Measurements from ENCODE around the gene GSTA4. TPM values are rescaled to one million over a fixed set of nuclear protein-coding genes. Genes with fewer than 3 reads are reported as not detected.
"Not testable (repeated sequence)": the region's sequence is repeated elsewhere in the genome, so short reads cannot be mapped to it uniquely, and the experiment has no call there.

The GSTA4 gene
- total RNA-seq (10 to 100 TPM in 8 of 9 donors, 1 to 10 TPM in 1; 8.5 to 17.0 (median 12.5) TPM), polyA plus RNA-seq (10 to 100 TPM in 1 of 2 donors, 1 to 10 TPM in 1; 9.8 to 10.5 TPM)
- long read RNA-seq, donor 1, transcript GSTA4-203 (7 exons, 1,334 nt) = major isoform, 11 of 14 reads
- long read RNA-seq, donor 1, partial matches to known transcripts = 2 of 14 reads
- long read RNA-seq, donor 1, other reads (novel, unspliced or antisense) = 1 of 14 reads
- long read RNA-seq, donor 2, transcript GSTA4-203 (7 exons, 1,334 nt) = major isoform, 50 of 66 reads
- long read RNA-seq, donor 2, partial matches to known transcripts = 6 of 66 reads
- long read RNA-seq, donor 2, other reads (novel, unspliced or antisense) = 10 of 66 reads
- long read RNA-seq, donor 3, transcript GSTA4-203 (7 exons, 1,334 nt) = major isoform, 7 of 11 reads
- long read RNA-seq, donor 3, partial matches to known transcripts = 0 of 11 reads
- long read RNA-seq, donor 3, other reads (novel, unspliced or antisense) = 4 of 11 reads

DNA sequence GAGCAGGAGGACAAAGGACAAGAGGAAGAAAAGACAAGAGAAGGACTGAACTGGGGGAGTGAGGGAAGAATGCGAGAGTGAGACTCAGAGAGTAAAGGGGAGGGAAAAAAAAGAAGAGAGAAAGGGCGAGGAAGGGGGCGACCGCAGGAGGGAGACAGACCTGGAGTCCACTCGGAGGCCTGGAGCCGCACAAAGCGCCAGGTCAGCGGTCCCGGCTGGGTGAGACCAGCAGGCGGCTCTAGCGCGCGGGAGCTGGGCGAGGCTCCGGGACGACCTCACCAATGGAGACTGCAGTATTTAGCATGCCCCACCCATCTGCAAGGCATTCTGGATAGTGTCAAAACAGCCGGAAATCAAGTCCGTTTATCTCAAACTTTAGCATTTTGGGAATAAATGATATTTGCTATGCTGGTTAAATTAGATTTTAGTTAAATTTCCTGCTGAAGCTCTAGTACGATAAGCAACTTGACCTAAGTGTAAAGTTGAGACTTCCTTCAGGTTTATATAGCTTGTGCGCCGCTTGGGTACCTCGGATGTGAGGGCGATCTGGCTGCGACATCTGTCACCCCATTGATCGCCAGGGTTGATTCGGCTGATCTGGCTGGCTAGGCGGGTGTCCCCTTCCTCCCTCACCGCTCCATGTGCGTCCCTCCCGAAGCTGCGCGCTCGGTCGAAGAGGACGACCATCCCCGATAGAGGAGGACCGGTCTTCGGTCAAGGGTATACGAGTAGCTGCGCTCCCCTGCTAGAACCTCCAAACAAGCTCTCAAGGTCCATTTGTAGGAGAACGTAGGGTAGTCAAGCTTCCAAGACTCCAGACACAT is at the start of gene GSTA4:
Gene GSTA4 (minus strand): TSS at position 196 of the 824 bp plus-strand sequence. CDS start 1,041 bp downstream, outside the sequence.
- TF ChIP-seq CTCF (IDR thresholded peaks at IDR 0.05) (peak; percentile 58 to 92 (median 73)), POLR2A (IDR thresholded peaks at IDR 0.05) (peak in 1 of 2 donors; percentile 83)
- H3K27ac ChIP-seq = peak within 1 kb of the TSS; percentile 87 to 98 (median 92)
- H3K9me3 ChIP-seq, H3K27me3 ChIP-seq: not testable (repeated sequence)
- H3K36me3 ChIP-seq = peaks cover 0 to 11% (median 0%) of the 10 kb centered on the region in 9 donors
- peak; percentile 99 to 100 (median 100) for ATAC-seq
- WGBS, 4 donors = 0 to 9% (median 0%) methylated on average over 32 to 39 of the region's 41 CpGs
- DNase-seq = peak; percentile 97 to 98 (median 97)
- peak within 1 kb of the TSS; percentile 66 to 80 (median 74) for H3K4me3 ChIP-seq
- intact Hi-C loops (cut with DNase I) = loop anchor here in 5 of 10 donors (2.0 to 10.0 kb wide), 7 partner anchors 72 to 576 kb away; no protein-coding TSS in a partner anchor
- peaks cover 0 to 25% (median 15%) of the 10 kb centered on the region in 12 donors for H3K4me1 ChIP-seq

DNA sequence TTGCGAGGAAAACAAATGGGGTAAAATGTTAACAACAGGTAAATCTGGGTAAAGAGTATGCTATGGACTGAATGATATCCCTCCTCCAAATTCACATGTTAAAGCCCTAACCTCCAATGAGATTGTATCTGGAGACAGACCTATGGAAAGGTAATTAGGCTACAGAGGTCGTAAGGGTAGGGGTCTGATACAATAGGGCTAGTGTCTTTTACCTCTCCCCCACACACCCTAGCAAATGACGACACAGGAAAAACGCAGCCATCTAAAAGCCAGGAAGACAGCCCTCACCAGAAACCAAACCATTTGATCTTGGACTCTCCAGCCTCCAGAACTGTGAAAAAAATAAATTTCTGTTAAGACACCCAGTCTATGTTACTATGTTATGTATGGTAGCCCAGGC is 49.5 kb upstream of the GSTA4 start:
- Histone ChIP-seq H3K9me3 (no peaks in the 10 kb centered on the region), H3K36me3 (peaks cover 0 to 20% (median 17%) of the 10 kb centered on the region in 9 donors), H3K4me3 (no peak overlapping the region), H3K27ac (peak overlapping the region in 5 of 12 donors; percentile 74 to 84 (median 77)), H3K27me3 (no peaks in the 10 kb centered on the region), H3K4me1 (peaks cover 0 to 62% (median 30%) of the 10 kb centered on the region in 12 donors)
- TF ChIP-seq CTCF (IDR thresholded peaks at IDR 0.05) (no peak), POLR2A (IDR thresholded peaks at IDR 0.05) (no peak)
- 55 to 66% (median 57%) methylated on average over 4 of the region's 4 CpGs for WGBS, 4 donors
- DNase-seq (no peak), ATAC-seq (no peak)
- intact Hi-C loops (cut with DNase I) = loop anchor here in 1 of 10 donors (5.0 kb wide), 1 partner anchor 37 kb away; no protein-coding TSS in a partner anchor

DNA sequence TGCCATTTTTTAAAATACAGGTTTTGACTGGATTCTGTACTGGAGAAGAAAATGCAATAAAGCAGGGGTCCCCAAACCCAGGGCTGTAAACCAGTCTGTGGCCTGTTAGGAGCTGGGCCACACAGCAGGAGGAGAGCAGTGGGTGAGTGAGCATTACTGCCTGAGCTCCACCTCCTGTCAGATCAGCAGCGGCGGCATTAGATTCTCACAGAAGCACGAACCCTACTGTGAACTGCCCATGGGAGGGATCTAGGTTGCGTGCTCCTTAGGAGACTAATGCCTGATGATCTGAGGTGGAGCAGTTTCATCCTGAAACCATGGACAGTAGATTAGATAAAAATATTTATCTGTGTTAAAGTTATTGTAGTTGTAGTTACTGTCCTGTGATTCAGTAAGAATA is 49.0 kb upstream of the GSTA4 start:
- DNase-seq = peak in 4 of 5 donors; percentile 38 to 46 (median 40)
- intact Hi-C loops (cut with DNase I) = loop anchor here in 1 of 10 donors (5.0 kb wide), 1 partner anchor 37 kb away; no protein-coding TSS in a partner anchor

More for the DNA sequence above, 49.0 kb upstream of the GSTA4 start:
- Histone ChIP-seq H3K4me3 (peak overlapping the region in 1 of 12 donors; percentile 10), H3K27ac (peak overlapping the region in 8 of 12 donors; percentile 31 to 84 (median 74)), H3K27me3 (no peaks in the 10 kb centered on the region), H3K9me3 (no peaks in the 10 kb centered on the region), H3K36me3 (peaks cover 0 to 25% (median 22%) of the 10 kb centered on the region in 9 donors), H3K4me1 (peaks cover 0 to 57% (median 28%) of the 10 kb centered on the region in 12 donors)
- TF ChIP-seq CTCF (IDR thresholded peaks at IDR 0.05) (no peak), POLR2A (IDR thresholded peaks at IDR 0.05) (no peak)
- peak in 2 of 4 donors; percentile 64 to 66 for ATAC-seq
- WGBS, 4 donors = 29 to 54% (median 39%) methylated on average over 4 of the region's 4 CpGs

Data from heart left ventricle (tissue), 16 donors.